ENCODE measurements around the gene MCEE. TPM values are rescaled to one million over a fixed set of nuclear protein-coding genes. Genes with fewer than 3 reads are reported as not detected.
"Not testable (repeated sequence)": the region's sequence is repeated elsewhere in the genome, so short reads cannot be mapped to it uniquely, and the experiment has no call there.

Gene MCEE
- 9.5 and 9.9 TPM in 2 replicates for total RNA-seq
- long read RNA-seq, partial matches to known transcripts: 0 of 4 reads
- long read RNA-seq, other reads (novel, unspliced or antisense): 4 of 4 reads

DNA sequence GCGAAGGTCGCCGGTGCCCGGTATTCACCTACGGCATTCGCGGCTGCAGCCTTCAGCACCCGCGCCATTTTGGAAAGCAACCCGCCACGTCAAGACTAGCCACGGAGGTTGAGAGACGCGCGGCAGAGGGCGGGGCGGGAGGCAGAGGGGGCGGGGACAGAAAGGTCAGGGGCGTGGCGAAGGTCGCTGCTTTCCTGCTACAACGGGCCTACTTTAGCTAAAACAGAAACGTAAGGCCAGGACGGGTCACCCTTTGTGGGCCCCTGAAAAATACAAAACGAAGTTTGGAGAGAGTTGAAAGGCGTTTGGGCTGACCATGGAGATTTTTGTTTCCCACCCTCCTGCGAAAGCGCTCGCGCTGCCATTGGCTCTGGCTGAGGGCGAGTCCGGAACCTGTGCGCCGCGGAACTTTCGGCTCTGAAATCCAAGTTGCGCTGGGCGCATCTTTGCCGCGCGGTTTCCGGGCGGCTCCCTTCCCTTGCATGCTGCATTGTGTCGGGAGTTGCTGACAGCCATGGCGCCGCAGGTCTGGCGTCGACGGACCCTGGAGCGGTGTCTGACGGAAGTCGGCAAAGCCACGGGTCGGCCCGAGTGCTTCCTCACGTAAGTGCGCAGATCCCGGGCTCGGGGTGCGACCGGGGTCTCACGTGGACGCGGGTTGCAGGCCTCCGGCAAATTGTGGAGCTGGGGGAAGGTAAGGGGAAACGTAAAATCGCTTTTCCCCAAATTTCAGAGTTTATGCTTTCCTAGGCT, at the start of gene MCEE, which contains the start of gene MPHOSPH10:
TSS of gene MCEE (minus strand) at position 78 of the 753 bp plus-strand sequence. CDS start at position 68, 10 bp downstream.
TSS of gene MPHOSPH10 (plus strand) at position 483 of the 753 bp plus-strand sequence. CDS start at position 515, 32 bp downstream.
- Mint-ChIP-seq H3K9me3 (no peaks in the 10 kb centered on the region), H3K27ac (ENCODE audit: unreplicated experiment) (peak within 1 kb of the TSS; percentile 96), H3K27me3 (ENCODE audit: low read depth) (no peaks in the 10 kb centered on the region), H3K4me1 (peaks cover 15% of the 10 kb centered on the region), H3K4me3 (no peak within 1 kb of the TSS), H3K36me3 (ENCODE audit: low read depth) (no peaks in the 10 kb centered on the region)
- TF ChIP-seq, protein P1, sequence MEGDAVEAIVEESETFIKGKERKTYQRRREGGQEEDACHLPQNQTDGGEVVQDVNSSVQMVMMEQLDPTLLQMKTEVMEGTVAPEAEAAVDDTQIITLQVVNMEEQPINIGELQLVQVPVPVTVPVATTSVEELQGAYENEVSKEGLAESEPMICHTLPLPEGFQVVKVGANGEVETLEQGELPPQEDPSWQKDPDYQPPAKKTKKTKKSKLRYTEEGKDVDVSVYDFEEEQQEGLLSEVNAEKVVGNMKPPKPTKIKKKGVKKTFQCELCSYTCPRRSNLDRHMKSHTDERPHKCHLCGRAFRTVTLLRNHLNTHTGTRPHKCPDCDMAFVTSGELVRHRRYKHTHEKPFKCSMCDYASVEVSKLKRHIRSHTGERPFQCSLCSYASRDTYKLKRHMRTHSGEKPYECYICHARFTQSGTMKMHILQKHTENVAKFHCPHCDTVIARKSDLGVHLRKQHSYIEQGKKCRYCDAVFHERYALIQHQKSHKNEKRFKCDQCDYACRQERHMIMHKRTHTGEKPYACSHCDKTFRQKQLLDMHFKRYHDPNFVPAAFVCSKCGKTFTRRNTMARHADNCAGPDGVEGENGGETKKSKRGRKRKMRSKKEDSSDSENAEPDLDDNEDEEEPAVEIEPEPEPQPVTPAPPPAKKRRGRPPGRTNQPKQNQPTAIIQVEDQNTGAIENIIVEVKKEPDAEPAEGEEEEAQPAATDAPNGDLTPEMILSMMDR (conservative IDR thresholded peaks at IDR 0.05): no peak
- DNase-seq (ENCODE audit: low read depth, low spot score): peak; percentile 83

DNA sequence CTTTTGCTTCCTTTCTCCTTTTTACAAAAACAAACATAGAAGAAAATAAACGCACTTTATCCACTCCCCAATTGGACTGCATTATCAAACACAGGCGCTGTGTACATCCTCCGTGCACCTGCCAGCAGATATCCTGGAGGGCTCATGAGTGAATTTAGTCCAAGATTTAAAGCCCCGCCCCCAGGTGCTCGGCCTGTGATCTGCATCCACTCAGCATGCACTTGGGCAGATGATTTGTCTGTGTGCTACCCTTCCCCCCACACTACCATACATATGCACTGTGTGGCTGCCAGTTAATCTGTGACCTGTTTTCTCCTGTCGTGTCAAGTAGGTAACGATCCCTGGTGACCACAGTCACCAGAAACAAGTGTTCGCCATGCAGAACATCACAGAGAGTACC, 48.8 kb upstream of the MCEE start:
- H3K36me3 Mint-ChIP-seq (ENCODE audit: low read depth); H3K27me3 Mint-ChIP-seq (ENCODE audit: low read depth); DNase-seq (ENCODE audit: low read depth, low spot score); H3K4me1 Mint-ChIP-seq; H3K9me3 Mint-ChIP-seq; H3K4me3 Mint-ChIP-seq; H3K27ac Mint-ChIP-seq (ENCODE audit: unreplicated experiment): not testable (repeated sequence)

DNA sequence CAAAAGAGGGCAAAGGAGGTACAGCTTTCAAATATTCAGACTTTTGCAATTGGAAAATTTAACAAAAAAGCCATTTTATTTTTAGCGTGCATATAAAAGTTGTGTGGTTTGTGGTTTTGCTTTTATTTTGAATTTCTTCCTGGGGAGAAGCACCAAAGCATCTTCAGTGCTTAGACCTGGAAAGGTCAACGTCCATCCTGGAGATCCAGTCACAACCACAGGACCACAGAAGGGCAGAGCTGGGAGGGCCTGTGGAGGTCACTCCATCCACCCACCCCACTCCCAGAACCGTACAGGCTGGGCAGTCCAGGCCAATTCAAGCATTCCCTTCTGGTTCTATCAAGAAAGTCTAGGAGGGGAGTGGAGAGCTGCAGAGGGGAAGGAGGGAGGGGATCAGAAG, 44.2 kb upstream of the MCEE start:
- no peaks in the 10 kb centered on the region for H3K36me3 Mint-ChIP-seq (ENCODE audit: low read depth)
- H3K27ac Mint-ChIP-seq (ENCODE audit: unreplicated experiment): no peak overlapping the region

DNA sequence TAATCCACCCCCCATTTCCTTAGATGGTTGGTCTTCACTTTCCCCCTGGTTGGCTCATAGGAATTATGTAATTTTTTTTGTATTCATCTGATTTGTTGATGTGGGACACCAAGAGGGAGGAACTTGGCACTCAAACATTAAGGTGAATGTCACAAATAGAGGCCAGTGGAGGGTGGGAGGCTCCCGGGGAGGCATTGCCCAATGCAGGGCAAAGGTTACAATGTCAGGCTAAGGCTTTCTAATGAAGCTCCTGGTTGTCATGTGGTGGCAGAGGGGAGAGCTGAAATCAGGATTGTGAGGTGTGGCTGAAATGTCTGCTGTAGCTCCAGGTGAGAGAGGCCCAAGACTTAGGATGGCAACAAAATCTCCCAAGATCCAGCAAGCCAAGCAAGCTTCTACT, 43.1 kb upstream of the MCEE start:
- Mint-ChIP-seq H3K27ac (ENCODE audit: unreplicated experiment) (no peak overlapping the region), H3K9me3 (no peaks in the 10 kb centered on the region), H3K27me3 (ENCODE audit: low read depth) (no peaks in the 10 kb centered on the region), H3K4me1 (no peaks in the 10 kb centered on the region), H3K36me3 (ENCODE audit: low read depth) (no peaks in the 10 kb centered on the region), H3K4me3 (no peak overlapping the region)
- TF ChIP-seq, protein P1 (conservative IDR thresholded peaks at IDR 0.05): no peak
- no peak for DNase-seq (ENCODE audit: low read depth, low spot score)

More for the DNA sequence above, 44.2 kb upstream of the MCEE start:
- no peak for DNase-seq (ENCODE audit: low read depth, low spot score)
- Mint-ChIP-seq H3K4me3 (no peak overlapping the region), H3K9me3 (no peaks in the 10 kb centered on the region), H3K27me3 (ENCODE audit: low read depth) (no peaks in the 10 kb centered on the region), H3K4me1 (no peaks in the 10 kb centered on the region)
- TF ChIP-seq, protein P1 (conservative IDR thresholded peaks at IDR 0.05): no peak

DNA sequence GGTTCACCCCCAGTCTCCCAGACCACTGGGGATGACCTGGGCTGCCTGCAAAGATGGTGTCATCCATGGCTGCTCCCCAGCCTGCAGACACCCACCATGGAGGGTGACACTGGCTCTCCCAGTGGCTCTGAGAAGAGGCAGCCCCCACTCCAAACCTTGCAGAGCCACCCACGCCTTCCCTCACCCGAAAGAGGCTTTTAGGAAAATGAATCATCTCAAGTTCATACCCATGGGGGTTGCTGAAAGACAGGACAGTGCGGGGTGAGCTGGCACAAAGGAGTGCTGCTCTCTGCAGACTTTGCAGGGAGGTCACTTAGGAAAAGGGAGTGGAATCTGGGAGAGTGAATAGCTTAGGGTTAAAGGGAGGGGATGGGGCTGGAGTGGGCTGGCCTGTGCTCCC, 36.8 kb upstream of the MCEE start:
- Mint-ChIP-seq H3K27me3 (ENCODE audit: low read depth) (peaks cover 14% of the 10 kb centered on the region), H3K36me3 (ENCODE audit: low read depth) (no peaks in the 10 kb centered on the region), H3K4me1 (no peaks in the 10 kb centered on the region), H3K27ac (ENCODE audit: unreplicated experiment) (no peak overlapping the region), H3K9me3 (no peaks in the 10 kb centered on the region), H3K4me3 (no peak overlapping the region)
- no peak for DNase-seq (ENCODE audit: low read depth, low spot score)
- TF ChIP-seq, protein P1 (conservative IDR thresholded peaks at IDR 0.05): no peak

DNA sequence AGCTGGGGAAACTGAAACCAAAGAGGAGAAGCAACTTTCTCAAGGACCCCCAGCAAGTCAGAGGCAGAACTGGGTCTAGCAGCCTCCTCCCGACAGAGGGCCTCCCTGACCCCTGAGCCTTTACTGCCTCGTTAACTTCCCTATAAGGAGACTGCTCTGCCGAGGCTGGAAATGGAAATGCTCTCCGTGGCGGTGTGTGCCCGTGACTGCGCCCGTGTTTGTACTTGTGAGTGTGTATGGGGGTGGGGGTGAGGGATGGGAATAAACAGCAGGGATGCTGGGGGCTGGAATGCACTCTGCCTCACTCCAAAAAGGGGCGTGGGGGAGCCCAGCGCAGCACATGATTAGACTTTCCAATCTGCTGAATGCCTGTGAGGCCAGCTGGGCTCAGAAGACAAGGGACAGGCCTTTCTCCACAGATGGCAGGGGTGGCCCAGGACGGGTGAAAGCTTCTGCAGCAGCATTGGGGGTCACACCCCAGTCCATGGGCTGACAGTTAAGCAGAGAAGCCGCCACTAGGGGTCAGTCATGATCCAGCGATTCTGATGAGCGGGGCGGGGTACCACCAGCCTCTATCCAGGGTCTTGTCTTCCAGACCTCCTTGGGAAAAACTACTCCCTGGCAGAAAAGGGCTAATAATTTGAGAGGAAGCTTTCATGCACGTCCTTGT, 27.2 kb upstream of the MCEE start:
- TF ChIP-seq, protein P1 (conservative IDR thresholded peaks at IDR 0.05): peak; percentile 76
- no peak overlapping the region for H3K4me3 Mint-ChIP-seq
- no peak overlapping the region for H3K27ac Mint-ChIP-seq (ENCODE audit: unreplicated experiment)
- no peaks in the 10 kb centered on the region for H3K9me3 Mint-ChIP-seq
- DNase-seq (ENCODE audit: low read depth, low spot score): peak; percentile 89
- peaks cover 13% of the 10 kb centered on the region for H3K4me1 Mint-ChIP-seq
- no peaks in the 10 kb centered on the region for H3K27me3 Mint-ChIP-seq (ENCODE audit: low read depth)
- no peaks in the 10 kb centered on the region for H3K36me3 Mint-ChIP-seq (ENCODE audit: low read depth)

All from neural crest cell (in vitro differentiated cells).